Fibroblast of villous mesenchyme (primary cell): ENCODE results near the gene VWA2. TPM values are rescaled to one million over a fixed set of nuclear protein-coding genes. Genes with fewer than 3 reads are reported as not detected.

Source experiments
- DNase-seq: peaks from one replicate; pipeline ENCODE4 v3.0.0-alpha.2; 2010; ENCODE audit warnings: low read depth
- H3K4me3 ChIP-seq: 2 replicates; pipeline ENCODE4 v1.5.1; 2011; ENCODE audit warnings: low read depth, mild to moderate bottlenecking, low read length
- CTCF ChIP-seq: IDR thresholded peaks from 2 replicates; pipeline ENCODE4 v1.5.1; 2012; ENCODE audit warnings: low read depth, mild to moderate bottlenecking, low read length; ENCODE audit not compliant: insufficient read depth
- total RNA-seq: library from RNA; depleted of rRNA; stranded (reverse); fragments of >200 nt; gene quantifications from 2 replicates; pipeline ENCODE4 v1.2.3, GENCODE V29; 2012

The VWA2 gene
- total RNA-seq, 1 donor, result under 0.01 TPM

GRCh38 chr10:114208351-114208750, 30.7 kb upstream of the VWA2 start:
- no peak for TF ChIP-seq CTCF
- no peak for DNase-seq
- no peak overlapping the region for H3K4me3 ChIP-seq

- TF ChIP-seq CTCF, result no peak
- DNase-seq, result no peak
- no peak overlapping the region for H3K4me3 ChIP-seq
These were observed 26.9 kb upstream of the VWA2 start for GRCh38 chr10:114212153-114212552.

- H3K4me3 ChIP-seq, result no peak overlapping the region
- DNase-seq, result no peak
- TF ChIP-seq CTCF, result no peak
These were observed 24.0 kb upstream of the VWA2 start for GRCh38 chr10:114215033-114215432.

- no peak for TF ChIP-seq CTCF
- no peak for DNase-seq
These were observed 18.8 kb upstream of the VWA2 start for GRCh38 chr10:114220281-114220680.

GRCh38 chr10:114221235-114221634, 17.8 kb upstream of the VWA2 start:
- TF ChIP-seq CTCF, result no peak
- H3K4me3 ChIP-seq, result no peak overlapping the region
- no peak for DNase-seq

More at GRCh38 chr10:114220281-114220680, 18.8 kb upstream of the VWA2 start:
- no peak overlapping the region for H3K4me3 ChIP-seq

GRCh38 chr10:114223066-114223465, 16.0 kb upstream of the VWA2 start:
- no peak overlapping the region for H3K4me3 ChIP-seq
- TF ChIP-seq CTCF, result no peak
- DNase-seq, result no peak

- DNase-seq, result no peak
- H3K4me3 ChIP-seq, result no peak overlapping the region
- no peak for TF ChIP-seq CTCF
These were observed 10.9 kb upstream of the VWA2 start for GRCh38 chr10:114228156-114228555.
